Activated naive CD4-positive, alpha-beta T cell (primary cell): ENCODE measurements around the gene KIAA0319L.
"Not testable (repeated sequence)": the region's sequence is repeated elsewhere in the genome, so short reads cannot be mapped to it uniquely, and the experiment has no call there.

Experiments used
- DNase-seq, 4 experiments: peaks; one replicate each; lab custom pipeline; 2025; lab: John Stamatoyannopoulos, UW

KIAA0319L gene

DNA sequence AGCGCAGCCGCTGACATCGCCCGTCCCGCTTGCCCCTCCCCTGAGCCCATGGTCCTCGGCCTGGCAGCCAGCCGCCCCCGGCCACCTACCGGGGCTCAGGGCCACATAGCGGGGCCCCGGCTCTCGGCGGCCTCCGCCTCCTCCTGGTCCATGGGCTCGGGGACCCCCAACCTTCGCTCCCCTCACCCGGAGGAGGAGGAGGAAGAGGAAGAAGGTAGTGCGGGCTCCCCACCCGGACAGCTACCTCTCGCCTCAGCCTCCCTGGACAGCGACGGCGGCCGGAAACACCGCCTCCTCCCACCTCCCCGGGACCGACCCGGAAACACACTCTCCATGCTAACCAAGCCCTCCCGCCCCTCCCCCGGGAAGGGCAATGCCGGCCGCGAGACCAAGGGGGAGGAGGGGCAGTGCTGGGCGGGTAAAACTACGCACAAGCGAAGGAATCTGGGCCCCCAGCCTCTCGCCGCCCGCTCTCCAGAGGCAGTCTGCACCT is at the start of gene KIAA0319L:
KIAA0319L (minus strand) TSS at position 286 of the 493 bp plus-strand sequence. CDS start 2,912 bp downstream, outside the sequence.
- DNase-seq = no peak

DNA sequence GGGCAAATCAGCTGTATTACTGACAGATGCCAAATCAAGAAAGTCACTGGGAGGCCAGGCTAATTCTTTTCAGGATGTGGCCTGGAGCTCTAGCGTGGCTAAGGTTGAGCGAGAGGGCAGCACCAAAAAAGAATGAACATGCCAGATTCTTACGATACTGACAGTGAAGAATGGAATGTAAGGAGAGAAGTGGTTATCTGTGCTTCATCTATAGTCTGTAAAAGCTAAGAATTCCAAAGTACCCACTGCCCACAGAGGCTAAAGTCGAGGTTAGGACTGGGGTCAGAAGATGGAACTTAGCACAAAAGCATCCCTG is 48.6 kb upstream of the KIAA0319L start:
- no peak for DNase-seq

GRCh38 chr1:35605071-35605866 is 48.1 kb upstream of the KIAA0319L start:
- DNase-seq = no peak

DNA sequence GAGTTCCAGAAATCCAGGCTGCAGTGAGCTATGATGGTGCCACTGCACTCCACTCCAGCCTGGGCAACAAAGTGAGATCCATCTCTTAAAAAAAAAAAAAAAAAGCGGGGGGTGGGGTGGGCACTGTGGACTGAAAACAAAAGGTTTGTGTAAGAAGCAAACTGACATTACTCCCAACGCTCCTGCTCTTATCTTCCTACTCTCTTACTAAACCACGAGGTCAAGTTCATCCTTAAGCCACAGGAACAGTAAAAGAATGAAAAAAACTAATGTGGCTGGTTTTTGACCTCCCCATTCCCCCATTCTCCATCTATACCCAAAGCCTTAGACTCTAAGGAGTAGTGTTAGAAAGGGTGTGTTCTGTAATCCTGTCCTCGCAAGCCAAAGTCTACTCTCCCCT is 46.7 kb upstream of the KIAA0319L start:
- DNase-seq = no peak

DNA sequence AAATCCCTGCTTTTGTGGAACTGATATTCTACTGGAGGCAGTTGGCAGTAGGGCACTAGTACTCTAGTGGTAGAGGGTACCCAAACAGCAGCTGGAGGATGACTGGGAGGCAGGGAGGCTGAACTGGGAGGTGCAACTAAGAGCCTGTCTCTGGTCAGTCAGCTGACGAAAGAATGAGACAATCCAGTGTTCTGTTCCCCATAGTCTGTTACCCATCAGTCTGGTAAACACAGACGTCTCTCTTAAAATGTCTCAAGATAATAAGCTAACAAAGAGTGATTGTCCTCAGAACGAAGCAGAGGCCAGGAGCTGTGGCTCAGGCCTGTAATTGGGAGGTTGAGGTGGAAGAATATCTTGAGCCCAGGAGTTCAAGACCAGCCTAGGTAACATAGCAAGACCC is 46.3 kb upstream of the KIAA0319L start:
- DNase-seq = no peak

GRCh38 chr1:35600593-35600992 is 43.4 kb upstream of the KIAA0319L start:
- no peak for DNase-seq

DNA sequence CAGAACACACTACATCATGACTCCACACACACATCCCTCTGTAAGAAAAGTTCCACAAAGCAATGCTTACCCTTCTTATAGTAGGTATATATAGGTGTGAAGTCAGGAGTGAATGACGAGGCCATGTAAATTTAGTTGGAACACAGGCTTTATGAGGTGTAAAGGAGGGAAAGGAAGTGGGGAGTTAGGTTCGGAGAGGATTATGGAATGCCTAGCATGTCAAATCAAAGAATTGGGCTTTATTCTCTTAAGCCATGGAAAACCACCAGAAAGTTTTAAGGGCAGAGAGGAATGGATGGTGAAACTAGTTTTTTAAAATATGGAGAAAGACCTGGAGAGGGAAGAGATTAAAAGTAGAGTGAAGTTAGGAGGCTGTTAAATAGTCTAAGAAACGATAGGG is 42.2 kb upstream of the KIAA0319L start:
- no peak for DNase-seq

DNA sequence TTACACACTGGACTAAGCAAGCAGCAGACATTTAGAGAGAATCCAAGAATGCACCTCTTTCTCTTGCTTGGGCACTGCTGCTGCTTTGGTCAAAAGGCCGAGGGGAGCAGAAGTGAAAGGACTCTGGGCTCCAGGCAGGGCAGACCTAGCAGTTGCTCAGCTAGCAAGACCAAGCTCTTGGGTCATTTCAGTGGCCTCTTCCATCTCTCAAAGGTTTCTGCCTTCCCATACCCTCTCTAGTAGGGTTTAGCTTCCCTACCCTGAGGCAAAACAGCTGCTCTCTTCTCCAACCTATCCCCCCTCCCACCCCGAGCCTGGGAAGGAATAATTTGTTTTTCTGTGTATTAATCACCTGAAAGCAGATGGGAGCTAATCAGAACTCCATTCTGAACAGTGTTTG is 41.7 kb upstream of the KIAA0319L start:
- no peak for DNase-seq

GRCh38 chr1:35597870-35598269 is 40.7 kb upstream of the KIAA0319L start:
- DNase-seq = no peak

- no peak for DNase-seq
Observed at GRCh38 chr1:35595684-35596083, 38.5 kb upstream of the KIAA0319L start.

DNA sequence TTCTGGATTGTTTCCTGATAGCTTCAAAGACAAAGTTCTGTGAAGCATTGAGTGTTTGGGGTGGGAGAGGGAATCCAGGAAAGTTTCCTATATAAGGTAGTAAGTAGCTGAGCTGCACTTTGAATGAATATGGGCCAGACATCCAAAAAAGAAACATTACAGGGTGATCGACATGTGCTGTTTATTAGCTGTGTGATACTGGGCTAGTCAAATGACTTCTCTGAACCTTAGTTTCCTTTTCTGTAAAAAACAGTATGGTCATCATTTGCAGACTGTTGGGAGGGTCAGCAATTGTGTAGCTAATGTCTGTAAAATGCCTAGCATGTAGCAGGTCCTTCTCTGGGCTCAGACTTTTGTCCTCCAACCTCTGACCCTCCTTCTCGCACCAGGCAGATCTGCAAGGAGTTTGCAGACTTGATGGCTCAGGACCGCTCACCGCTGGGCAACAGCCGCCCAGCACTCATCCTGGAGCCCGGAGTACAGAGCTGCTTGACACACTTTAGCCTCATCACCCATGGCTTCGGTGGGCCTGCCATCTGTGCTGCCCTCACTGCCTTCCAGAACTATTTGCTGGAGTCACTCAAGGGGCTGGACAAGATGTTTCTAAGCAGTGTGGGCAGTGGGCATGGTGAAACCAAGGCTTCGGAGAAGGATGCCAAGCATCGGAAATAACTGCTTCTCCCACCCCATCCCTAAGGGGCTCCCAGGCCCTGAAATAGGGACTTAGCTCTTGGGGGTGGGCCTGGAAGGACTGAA is 37.0 kb upstream of the KIAA0319L start:
- no peak for DNase-seq

GRCh38 chr1:35592991-35593769 is 36.0 kb upstream of the KIAA0319L start:
- DNase-seq = no peak

- DNase-seq = no peak
Observed at GRCh38 chr1:35591211-35591610, 34.0 kb upstream of the KIAA0319L start.

DNA sequence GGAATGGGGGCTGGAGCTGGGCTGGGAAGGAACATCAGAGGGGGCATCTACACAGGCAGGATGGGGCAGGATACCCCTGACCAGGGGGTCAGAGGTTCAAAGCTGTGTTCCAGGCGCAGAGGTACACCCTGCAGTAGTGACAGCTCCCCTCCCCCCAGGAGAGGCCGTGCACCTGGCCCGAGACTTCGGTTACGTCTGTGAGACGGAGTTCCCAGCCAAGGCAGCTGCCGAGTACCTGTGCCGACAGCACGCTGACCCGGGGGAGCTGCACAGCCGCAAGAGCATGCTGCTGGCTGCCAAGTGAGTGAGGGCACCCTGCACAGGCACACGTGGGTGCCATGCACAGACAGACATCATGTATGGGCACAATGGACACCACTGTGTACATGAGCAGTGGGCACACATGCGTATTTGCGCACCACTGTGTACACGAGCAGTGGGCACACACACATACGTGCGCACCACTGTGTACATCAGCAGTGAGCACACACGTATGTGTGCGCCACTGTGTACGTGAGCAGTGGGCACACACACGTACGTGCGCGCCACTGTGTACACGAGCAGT is 33.4 kb upstream of the KIAA0319L start:
- no peak for DNase-seq

- DNase-seq = no peak
Observed at GRCh38 chr1:35589516-35590427, 32.6 kb upstream of the KIAA0319L start.

GRCh38 chr1:35588197-35588910 is 31.2 kb upstream of the KIAA0319L start:
- DNase-seq = no peak

- DNase-seq = no peak
Observed at GRCh38 chr1:35587736-35588135, 30.5 kb upstream of the KIAA0319L start.

DNA sequence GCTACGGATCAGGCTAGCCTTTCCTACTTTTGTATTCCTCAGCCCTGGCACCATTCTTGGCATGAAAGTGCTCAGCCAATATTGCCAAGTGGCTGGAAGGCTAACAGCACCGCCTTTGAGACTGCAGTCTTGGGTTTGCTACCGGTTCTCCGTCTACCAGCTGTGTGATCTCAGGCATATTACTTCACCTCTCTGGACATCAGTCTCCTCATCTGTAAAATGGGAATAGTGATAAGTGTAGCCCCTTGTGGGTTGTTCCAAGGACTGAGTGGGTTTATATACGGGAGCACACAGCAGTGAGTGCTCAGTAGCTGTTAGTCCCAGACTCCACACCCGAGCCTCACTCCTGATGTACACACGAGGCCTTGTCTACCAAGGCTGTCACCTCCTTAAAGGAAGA is 29.6 kb upstream of the KIAA0319L start:
- DNase-seq = no peak

DNA sequence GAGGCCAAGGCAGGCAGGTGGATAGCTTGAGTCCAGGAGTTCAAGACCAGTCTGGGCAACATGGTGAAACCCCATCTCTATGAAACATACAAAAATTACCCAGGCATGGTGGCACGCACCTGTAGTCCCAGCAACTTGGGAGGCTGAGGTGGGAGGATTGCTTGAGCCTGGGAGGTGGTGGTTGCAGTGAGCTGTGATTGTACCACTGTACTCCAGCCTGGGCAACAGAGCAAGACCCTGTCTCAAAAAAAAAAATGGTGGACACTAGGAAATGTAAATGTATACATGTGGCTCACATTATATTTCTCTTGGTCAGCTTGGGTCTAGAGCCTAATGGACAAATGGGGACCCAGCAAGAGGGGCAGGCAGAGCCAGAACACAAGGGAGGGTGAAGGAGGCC is 28.6 kb upstream of the KIAA0319L start:
- DNase-seq = not testable (repeated sequence)

- DNase-seq = no peak
Observed at GRCh38 chr1:35585281-35585680, 28.1 kb upstream of the KIAA0319L start.
